Omental fat pad (tissue), 4 donors: ENCODE data around the gene DTL. TPM values are rescaled to one million over a fixed set of nuclear protein-coding genes. Genes with fewer than 3 reads are reported as not detected.

Source experiments
- ATAC-seq: fragments of 150-250 bp; one replicate; pipeline ENCODE4 v1.9.1; 2016; ENCODE audit warnings: mild to moderate bottlenecking, moderate library complexity; ENCODE audit not compliant: low FRiP score
- DNase-seq: peaks from one replicate; pipeline ENCODE4 v3.0.0-alpha.2; 2019; ENCODE audit warnings: low spot score
- total RNA-seq, 4 donors: library from RNA; depleted of rRNA; stranded (reverse); fragments of >200 nt; gene quantifications; one replicate each; pipeline ENCODE4 v1.1.0, GENCODE V29; 2016
- TF ChIP-seq, protein P1 (sequence below), 3 donors: fragments of 450-650 bp; IDR thresholded peaks; one replicate each; pipeline ENCODE4 v1.5.1; 2016 to 2017; ENCODE audit warnings: antibody characterized with exemption in 3 of 3, mild to moderate bottlenecking in 3 of 3, moderate library complexity in 2 of 3

Gene DTL
- total RNA-seq, 4 donors from 2014 or later = 0.60 to 1.4 (median 0.77) TPM

DNA sequence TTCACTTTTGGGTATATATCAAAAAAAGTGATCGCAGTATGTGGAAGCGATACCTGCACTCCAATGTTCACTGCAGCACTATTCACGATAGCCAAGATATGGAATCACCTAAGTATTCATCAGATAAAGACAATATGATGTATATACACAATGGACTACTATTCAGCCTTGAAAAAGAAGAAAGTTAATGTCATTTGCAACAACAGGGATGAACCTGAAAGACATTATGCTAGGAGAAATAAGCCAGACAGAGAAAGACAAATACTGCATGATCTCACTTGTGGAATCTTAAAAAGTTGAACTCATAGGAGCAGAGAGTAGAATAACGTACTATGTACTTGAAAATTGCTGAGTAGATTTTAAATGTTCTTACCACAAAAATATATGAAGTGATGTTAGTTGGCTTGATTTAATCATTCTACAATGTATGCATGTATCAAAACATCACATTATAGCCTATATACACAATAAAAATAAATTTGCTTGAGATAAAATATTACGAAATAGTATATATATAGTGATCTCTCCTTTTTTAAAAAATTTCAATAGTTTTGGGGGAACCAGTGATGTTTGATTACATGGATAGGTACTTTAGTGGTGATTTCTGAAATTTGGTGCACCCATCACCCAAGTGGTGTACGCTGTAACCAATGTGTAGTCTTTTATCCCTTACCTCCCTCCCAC is 56.0 kb downstream of the DTL start:
- no peak for ATAC-seq
- no peak for DNase-seq
- TF ChIP-seq, protein P1, sequence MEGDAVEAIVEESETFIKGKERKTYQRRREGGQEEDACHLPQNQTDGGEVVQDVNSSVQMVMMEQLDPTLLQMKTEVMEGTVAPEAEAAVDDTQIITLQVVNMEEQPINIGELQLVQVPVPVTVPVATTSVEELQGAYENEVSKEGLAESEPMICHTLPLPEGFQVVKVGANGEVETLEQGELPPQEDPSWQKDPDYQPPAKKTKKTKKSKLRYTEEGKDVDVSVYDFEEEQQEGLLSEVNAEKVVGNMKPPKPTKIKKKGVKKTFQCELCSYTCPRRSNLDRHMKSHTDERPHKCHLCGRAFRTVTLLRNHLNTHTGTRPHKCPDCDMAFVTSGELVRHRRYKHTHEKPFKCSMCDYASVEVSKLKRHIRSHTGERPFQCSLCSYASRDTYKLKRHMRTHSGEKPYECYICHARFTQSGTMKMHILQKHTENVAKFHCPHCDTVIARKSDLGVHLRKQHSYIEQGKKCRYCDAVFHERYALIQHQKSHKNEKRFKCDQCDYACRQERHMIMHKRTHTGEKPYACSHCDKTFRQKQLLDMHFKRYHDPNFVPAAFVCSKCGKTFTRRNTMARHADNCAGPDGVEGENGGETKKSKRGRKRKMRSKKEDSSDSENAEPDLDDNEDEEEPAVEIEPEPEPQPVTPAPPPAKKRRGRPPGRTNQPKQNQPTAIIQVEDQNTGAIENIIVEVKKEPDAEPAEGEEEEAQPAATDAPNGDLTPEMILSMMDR (IDR thresholded peaks at IDR 0.05) = no peak

DNA sequence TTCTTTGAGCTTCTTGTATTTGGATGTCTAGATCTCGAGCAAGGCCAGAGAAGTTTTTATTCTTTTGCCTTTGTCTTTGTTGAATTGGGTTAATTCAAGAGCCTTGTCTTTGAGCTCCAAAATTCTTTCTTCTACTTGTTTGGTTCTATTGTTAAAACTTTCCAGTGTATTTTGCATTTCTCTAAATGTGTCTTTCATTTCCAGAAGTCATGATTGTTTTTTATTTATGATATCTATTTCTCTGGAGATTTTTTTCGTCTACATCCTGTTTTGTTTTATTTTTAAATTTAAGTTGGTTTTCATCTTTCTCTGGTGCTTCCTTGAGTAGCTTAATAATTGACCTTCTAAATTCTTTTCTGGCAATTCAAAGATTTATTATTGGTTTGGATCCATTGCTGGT is 61.8 kb downstream of the DTL start:
- no peak for DNase-seq
- no peak for ATAC-seq
- TF ChIP-seq, protein P1 (IDR thresholded peaks at IDR 0.05) = no peak

GRCh38 chr1:212098310-212098709 is 62.8 kb downstream of the DTL start:
- DNase-seq = no peak
- TF ChIP-seq, protein P1 (IDR thresholded peaks at IDR 0.05) = no peak
- ATAC-seq = no peak

- ATAC-seq (no peak), DNase-seq (no peak)
- TF ChIP-seq, protein P1 (IDR thresholded peaks at IDR 0.05) = no peak
These were observed 63.2 kb downstream of the DTL start for GRCh38 chr1:212098771-212099170.

GRCh38 chr1:212101251-212101650 is 65.7 kb downstream of the DTL start:
- TF ChIP-seq, protein P1 (IDR thresholded peaks at IDR 0.05) = no peak
- ATAC-seq (no peak), DNase-seq (no peak)

- DNase-seq (no peak), ATAC-seq (no peak)
- TF ChIP-seq, protein P1 (IDR thresholded peaks at IDR 0.05) = no peak
These were observed 66.2 kb downstream of the DTL start for GRCh38 chr1:212101735-212102134.

DNA sequence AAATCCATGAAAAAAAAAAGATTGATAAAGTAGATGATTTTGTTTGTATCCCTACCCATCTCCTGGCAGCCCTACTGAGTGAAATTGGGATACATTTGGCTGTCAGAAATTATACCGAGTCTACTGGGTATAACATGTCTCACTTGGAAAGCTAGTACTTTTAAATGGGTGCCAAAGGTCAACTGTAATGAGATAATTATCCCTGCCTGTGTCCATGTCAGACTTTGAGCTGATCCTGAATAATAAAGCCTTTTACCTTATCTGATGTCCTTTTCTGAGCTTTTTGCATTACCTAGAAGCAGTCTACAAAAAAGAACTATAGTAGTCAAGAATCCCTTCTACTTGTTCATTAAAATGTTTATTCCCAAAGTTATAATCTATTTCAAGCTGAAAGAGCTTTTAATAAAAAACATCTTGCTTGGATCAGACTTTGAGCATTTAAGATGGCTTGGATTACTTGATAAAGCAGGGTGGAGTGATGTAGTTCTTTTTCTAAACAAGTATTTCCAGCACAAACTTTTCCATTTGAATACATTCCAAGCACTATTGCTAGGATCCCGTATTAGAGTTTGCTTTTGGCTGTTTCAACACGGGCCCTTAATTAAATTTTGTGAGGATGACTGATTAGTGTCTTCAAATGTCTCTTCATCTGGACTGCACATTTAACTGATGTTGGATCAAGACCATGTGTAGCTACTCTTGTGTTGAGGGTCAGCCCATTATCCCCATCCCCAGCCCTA is 69.2 kb downstream of the DTL start:
- DNase-seq (no peak), ATAC-seq (no peak)
- TF ChIP-seq, protein P1 (IDR thresholded peaks at IDR 0.05) = no peak
